Mesenchymal stem cell (in vitro differentiated cells and primary cell): ENCODE measurements around the gene ARPIN.

Experiments
- DNase-seq: peaks from one replicate; pipeline ENCODE4 v3.0.0-alpha.2; 2013
- H2AFZ ChIP-seq: one replicate; pipeline ENCODE4 v1.6.1; 2013; ENCODE audit warnings: low read depth, mild to moderate bottlenecking, control low read depth, inconsistent platforms, low read length, moderate library complexity
- H2AK5ac ChIP-seq: 2 replicates; pipeline ENCODE4 v1.6.1; 2013; ENCODE audit warnings: low read length, moderate library complexity, mild to moderate bottlenecking, inconsistent platforms; ENCODE audit not compliant: severe bottlenecking
- H2BK120ac ChIP-seq: one replicate; pipeline ENCODE4 v1.6.1; 2013; ENCODE audit warnings: low read depth, mild to moderate bottlenecking, inconsistent platforms, low read length, moderate library complexity
- H2BK12ac ChIP-seq, 2 experiments: one replicate each; pipeline ENCODE4 v1.6.1; 2013; ENCODE audit warnings: inconsistent platforms in 2 of 2, low read length in 2 of 2, mild to moderate bottlenecking in 2 of 2, moderate library complexity in 2 of 2, control low read depth in 1 of 2
- H2BK15ac ChIP-seq: one replicate; pipeline ENCODE4 v1.6.1; 2013; ENCODE audit warnings: mild to moderate bottlenecking, low read depth, inconsistent platforms; ENCODE audit not compliant: poor library complexity, severe bottlenecking
- H2BK5ac ChIP-seq: 2 replicates; pipeline ENCODE4 v1.6.1; 2013; ENCODE audit warnings: low read depth, mild to moderate bottlenecking, low read length, control low read depth, inconsistent platforms; ENCODE audit not compliant: poor library complexity, severe bottlenecking
- H3K14ac ChIP-seq, 2 experiments: one replicate each; pipeline ENCODE4 v1.6.1; 2013; ENCODE audit warnings: inconsistent platforms in 2 of 2, low read length in 2 of 2, control low read depth in 1 of 2, mild to moderate bottlenecking in 1 of 2, moderate library complexity in 1 of 2
- H3K18ac ChIP-seq, 2 experiments: one replicate each; pipeline ENCODE4 v1.6.1; 2013; ENCODE audit warnings: inconsistent platforms in 2 of 2, low read length in 2 of 2, control low read depth in 1 of 2, low read depth in 1 of 2, mild to moderate bottlenecking in 1 of 2
- H3K23ac ChIP-seq, 2 experiments: one replicate each; pipeline ENCODE4 v1.6.1; 2013; ENCODE audit warnings: inconsistent platforms in 2 of 2, low read length in 2 of 2, mild to moderate bottlenecking in 2 of 2, moderate library complexity in 2 of 2, control low read depth in 1 of 2
- H3K27ac ChIP-seq: 2 replicates; pipeline ENCODE4 v1.5.1; 2013; ENCODE audit warnings: mild to moderate bottlenecking, moderate library complexity, low read length, control low read depth, inconsistent platforms; ENCODE audit not compliant: poor library complexity, severe bottlenecking
- H3K27me3 ChIP-seq, 2 experiments: 2 replicates each; pipeline versions ENCODE4 v1.6.1 to v1.7.0; 2013; ENCODE audit warnings: low read length in 2 of 2, mild to moderate bottlenecking in 2 of 2, moderate library complexity in 2 of 2, control low read depth in 1 of 2, inconsistent platforms in 1 of 2; ENCODE audit not compliant: control insufficient read depth in 1 of 2, insufficient read depth in 1 of 2
- H3K36me3 ChIP-seq, 2 experiments: 2 replicates each; pipeline versions ENCODE4 v1.6.1 to v1.7.0; 2013; ENCODE audit warnings: low read length in 2 of 2, control low read depth in 1 of 2, inconsistent platforms in 1 of 2, low read depth in 1 of 2, mild to moderate bottlenecking in 1 of 2; ENCODE audit not compliant: insufficient read depth in 2 of 2, control insufficient read depth in 1 of 2
- H3K4ac ChIP-seq, 2 experiments: one replicate each; pipeline ENCODE4 v1.6.1; 2013; ENCODE audit warnings: inconsistent platforms in 2 of 2, low read length in 2 of 2, mild to moderate bottlenecking in 2 of 2, moderate library complexity in 2 of 2, control low read depth in 1 of 2, low read depth in 1 of 2
- H3K4me1 ChIP-seq: 2 replicates; pipeline ENCODE4 v1.6.1; 2013; ENCODE audit warnings: low read depth, low read length, control low read depth; ENCODE audit not compliant: control insufficient read depth, insufficient read depth
- H3K4me2 ChIP-seq: 2 replicates; pipeline ENCODE4 v1.6.1; 2013; ENCODE audit warnings: low read length, mild to moderate bottlenecking, inconsistent platforms; ENCODE audit not compliant: poor library complexity, severe bottlenecking
- H3K4me3 ChIP-seq, 2 experiments: 2 replicates each; pipeline versions ENCODE4 v1.5.1 to v1.7.0; 2013; ENCODE audit warnings: low read length in 2 of 2, mild to moderate bottlenecking in 2 of 2, control low read depth in 1 of 2, low read depth in 1 of 2; ENCODE audit not compliant: insufficient read depth in 1 of 2
- H3K79me1 ChIP-seq: replicated peaks from 2 replicates; pipeline ENCODE4 v1.6.1; 2013; ENCODE audit warnings: mild to moderate bottlenecking, control low read depth, low read length, inconsistent platforms; ENCODE audit not compliant: poor library complexity, severe bottlenecking
- H3K9ac ChIP-seq: 2 replicates; pipeline ENCODE4 v1.7.0; 2013; ENCODE audit warnings: mild to moderate bottlenecking, low read length, moderate library complexity
- H3K9me3 ChIP-seq: 2 replicates; pipeline ENCODE4 v1.7.0; 2013; ENCODE audit warnings: mild to moderate bottlenecking, low read length; ENCODE audit not compliant: control insufficient read depth
- H4K8ac ChIP-seq: one replicate; pipeline ENCODE4 v1.6.1; 2013; ENCODE audit warnings: inconsistent platforms, mild to moderate bottlenecking, low read length, moderate library complexity
- H4K91ac ChIP-seq: one replicate; pipeline ENCODE4 v1.6.1; 2013; ENCODE audit warnings: mild to moderate bottlenecking, low read length, inconsistent platforms
- WGBS: methylation state at CpG from one replicate; pipeline ENCODE4 v1.1.7; 2013; ENCODE audit warnings: mixed read lengths; 5-methylcytosine and 5-hydroxymethylcytosine counted together

Gene ARPIN

GRCh38 chr15:89851673-89852341 is 60.9 kb downstream of the ARPIN start:
- Histone ChIP-seq H3K4ac (no peak overlapping the region), H2BK15ac (no peak overlapping the region), H3K79me1 (peaks cover 4% of the 10 kb centered on the region), H3K27ac (no peak overlapping the region), H3K9me3 (no peaks in the 10 kb centered on the region), H2BK12ac (no peak overlapping the region), H3K36me3 (peaks cover 5 to 17% of the 10 kb centered on the region in 2 experiments), H4K8ac (no peak overlapping the region), H4K91ac (no peak overlapping the region), H3K18ac (no peak overlapping the region), H2AFZ (no peak overlapping the region), H3K4me1 (peaks cover 2% of the 10 kb centered on the region), H3K4me2 (no peak overlapping the region), H3K9ac (peak overlapping the region; percentile 36), H2BK120ac (no peak overlapping the region), H2AK5ac (no peak overlapping the region), H3K14ac (no peak overlapping the region), H3K4me3 (no peak overlapping the region), H3K27me3 (no peaks in the 10 kb centered on the region), H3K23ac (no peak overlapping the region), H2BK5ac (no peak overlapping the region)
- over 99% methylated on average over 5 of the region's 5 CpGs for WGBS
- DNase-seq: no peak

GRCh38 chr15:89848970-89849292 is 63.8 kb downstream of the ARPIN start:
- Histone ChIP-seq H4K91ac (no peak overlapping the region), H3K4me1 (peaks cover 7% of the 10 kb centered on the region), H2AFZ (no peak overlapping the region), H3K36me3 (peaks cover 0 to 12% of the 10 kb centered on the region in 2 experiments), H2BK5ac (no peak overlapping the region), H3K9me3 (no peaks in the 10 kb centered on the region), H3K4ac (no peak overlapping the region), H3K27me3 (no peaks in the 10 kb centered on the region), H3K14ac (no peak overlapping the region), H3K4me3 (peak overlapping the region in 1 of 2 experiments; percentile 41), H3K23ac (no peak overlapping the region), H3K79me1 (no peaks in the 10 kb centered on the region), H4K8ac (no peak overlapping the region), H2BK120ac (no peak overlapping the region), H2BK12ac (no peak overlapping the region), H3K9ac (peak overlapping the region; percentile 77), H3K27ac (peak overlapping the region; percentile 75), H3K18ac (no peak overlapping the region), H2AK5ac (no peak overlapping the region), H2BK15ac (no peak overlapping the region), H3K4me2 (no peak overlapping the region)
- WGBS: no CpG with 5 or more reads among the region's 2 CpGs
- no peak for DNase-seq

GRCh38 chr15:89847101-89847500 is 65.7 kb downstream of the ARPIN start:
- DNase-seq: no peak
- H4K91ac ChIP-seq: no peak overlapping the region
- no peak overlapping the region for H3K4me2 ChIP-seq
- peak overlapping the region; percentile 71 for H2AK5ac ChIP-seq
- H3K9me3 ChIP-seq: no peaks in the 10 kb centered on the region
- no peak overlapping the region for H2BK5ac ChIP-seq
- 100% methylated on average over 1 of the region's 2 CpGs for WGBS
- no peak overlapping the region for H3K14ac ChIP-seq
- no peak overlapping the region for H2BK12ac ChIP-seq
- no peak overlapping the region for H3K4me3 ChIP-seq
- no peaks in the 10 kb centered on the region for H3K27me3 ChIP-seq
- H4K8ac ChIP-seq: no peak overlapping the region
- H2AFZ ChIP-seq: no peak overlapping the region
- peaks cover 7% of the 10 kb centered on the region for H3K4me1 ChIP-seq
- H3K18ac ChIP-seq: no peak overlapping the region
- H2BK120ac ChIP-seq: no peak overlapping the region
- H3K36me3 ChIP-seq: peaks cover 0 to 7% of the 10 kb centered on the region in 2 experiments
- no peak overlapping the region for H3K23ac ChIP-seq
- no peak overlapping the region for H3K4ac ChIP-seq
- H2BK15ac ChIP-seq: no peak overlapping the region
- peak overlapping the region; percentile 26 for H3K9ac ChIP-seq
- no peak overlapping the region for H3K27ac ChIP-seq
- H3K79me1 ChIP-seq: peaks cover 2% of the 10 kb centered on the region

GRCh38 chr15:89845305-89845893 is 67.4 kb downstream of the ARPIN start:
- H3K36me3 ChIP-seq: peaks cover 0 to 4% of the 10 kb centered on the region in 2 experiments
- no peak overlapping the region for H4K8ac ChIP-seq
- no peak overlapping the region for H2BK120ac ChIP-seq
- WGBS: 15% methylated on average over 3 of the region's 5 CpGs
- H3K4ac ChIP-seq: no peak overlapping the region
- H3K14ac ChIP-seq: no peak overlapping the region
- no peaks in the 10 kb centered on the region for H3K27me3 ChIP-seq
- no peak overlapping the region for H2BK5ac ChIP-seq
- peak overlapping the region in 1 of 2 experiments; percentile 6 for H3K18ac ChIP-seq
- H2BK12ac ChIP-seq: no peak overlapping the region
- no peak overlapping the region for H3K4me3 ChIP-seq
- H3K4me1 ChIP-seq: peaks cover 4% of the 10 kb centered on the region
- peak overlapping the region; percentile 1 for H2AK5ac ChIP-seq
- no peak overlapping the region for H2BK15ac ChIP-seq
- peak; percentile 90 for DNase-seq
- H3K9me3 ChIP-seq: no peaks in the 10 kb centered on the region
- no peak overlapping the region for H2AFZ ChIP-seq
- H3K79me1 ChIP-seq: peaks cover 2% of the 10 kb centered on the region
- H3K23ac ChIP-seq: no peak overlapping the region
- H4K91ac ChIP-seq: no peak overlapping the region
- peak overlapping the region; percentile 81 for H3K9ac ChIP-seq
- H3K4me2 ChIP-seq: no peak overlapping the region
- H3K27ac ChIP-seq: peak overlapping the region; percentile 98
